LNCAP (cell line): Measurements from ENCODE around the gene POLR2L.

Source experiments
- CTCF ChIP-seq: fragments of 450-650 bp; IDR thresholded peaks from 2 replicates; pipeline ENCODE4 v1.5.1; 2017; ENCODE audit warnings: mild to moderate bottlenecking

The POLR2L gene

GRCh38 chr11:858053-858761 is 15.9 kb upstream of the POLR2L start:
- no peak for TF ChIP-seq CTCF

GRCh38 chr11:856397-856796 is 14.1 kb upstream of the POLR2L start:
- no peak for TF ChIP-seq CTCF

DNA sequence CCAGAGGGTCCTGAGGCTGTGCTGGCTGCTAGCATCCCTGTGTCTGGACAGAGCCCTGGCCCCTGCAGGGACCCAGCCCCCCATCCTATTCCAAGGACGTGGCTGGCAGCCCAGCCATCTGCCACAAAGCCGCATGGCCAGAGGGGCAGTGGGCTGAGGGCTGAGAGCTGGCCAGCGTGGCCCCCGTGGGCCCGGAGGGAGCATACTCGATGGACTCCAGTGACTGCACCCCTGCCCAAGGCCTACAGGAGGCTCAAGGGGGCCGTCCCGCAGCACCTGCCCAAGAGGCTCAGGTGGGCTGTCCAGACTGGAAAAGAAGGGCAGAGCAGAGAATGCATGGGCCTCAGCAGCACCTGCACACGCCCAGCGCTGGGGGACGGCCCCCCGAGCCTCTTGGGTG is 13.5 kb upstream of the POLR2L start:
- TF ChIP-seq CTCF = no peak

- TF ChIP-seq CTCF = no peak
These were observed 13.0 kb upstream of the POLR2L start for GRCh38 chr11:855330-855674.

DNA sequence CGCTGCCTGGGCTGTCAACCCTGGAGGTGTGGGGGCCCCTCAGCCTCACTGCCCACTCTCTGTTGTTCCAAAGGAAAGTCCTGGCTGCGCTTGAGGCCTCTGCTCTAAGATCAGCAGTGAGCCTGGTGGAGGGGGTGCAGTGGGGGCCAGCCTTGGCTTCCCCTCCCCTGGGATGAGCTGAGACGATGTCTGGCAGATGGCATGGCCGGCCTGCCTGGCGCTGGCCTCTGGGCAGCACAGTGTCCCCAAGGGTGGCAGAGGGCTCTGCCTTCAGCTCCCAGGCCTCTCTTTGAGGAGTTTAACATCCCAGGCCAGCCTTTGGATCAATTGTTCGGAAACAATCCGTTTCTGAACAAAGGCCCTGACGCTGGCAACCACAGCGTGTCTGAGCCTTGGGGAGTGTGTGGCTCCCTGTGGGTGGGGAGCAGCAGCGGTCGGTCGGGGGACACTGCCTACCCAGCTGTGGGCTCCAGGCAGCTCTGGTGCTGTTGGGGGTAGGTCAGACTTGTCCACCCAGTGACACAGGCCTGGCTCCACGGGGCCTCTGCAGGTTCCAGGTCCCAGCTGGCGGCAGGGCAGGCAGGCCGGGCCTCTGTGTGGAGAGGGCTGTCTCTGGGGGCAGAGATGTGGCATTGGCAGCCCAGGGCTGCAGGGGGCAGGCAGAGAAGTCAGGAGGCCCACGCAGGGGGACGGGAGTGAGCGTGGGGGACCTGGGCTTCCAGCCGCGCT is 12.4 kb upstream of the POLR2L start:
- TF ChIP-seq CTCF = no peak

GRCh38 chr11:853682-854448 is 11.5 kb upstream of the POLR2L start:
- TF ChIP-seq CTCF = no peak

- no peak for TF ChIP-seq CTCF
These were observed 10.4 kb upstream of the POLR2L start for GRCh38 chr11:852762-853161.
